K562 (cell line): ENCODE measurements around the gene MEFV. TPM values are rescaled to one million over a fixed set of nuclear protein-coding genes. Genes with fewer than 3 reads are reported as not detected.

ENCODE experiments used
- ATAC-seq: fragments of 200-7000 bp; cut with Tn5 transposase; 3 replicates; pipeline ENCODE4 v1.9.1; 2020; ENCODE audit warnings: moderate library complexity
- BruUV-seq: library from RNA; stranded (reverse); fragments of 400-500 nt; replicated peaks from 2 replicates; lab custom pipeline; 2021; lab: Mats Ljungman, UMichigan
- CTCF ChIA-PET: fragments of 300-600 bp; formaldehyde crosslinking; extraction: SDS; loops from one replicate; lab custom pipeline; 2021; ENCODE audit warnings: low intra/inter-chr PET ratio; lab: Yijun Ruan, JAX
- POLR2A ChIA-PET: fragments of 300-600, 350-650 bp; sonication (Branson Sonifier 250); formaldehyde crosslinking; extraction: SDS; loops from one replicate; lab custom pipeline; 2021; ENCODE audit warnings: antibody characterized with exemption, inconsistent platforms; lab: Yijun Ruan, JAX
- DNase-seq, 4 experiments: peaks; one replicate each; pipeline versions ENCODE4 v3.0.0 to v3.0.0-alpha.2; 2011 to 2018; ENCODE audit warnings: low spot score in 3 of 4, mixed read lengths in 3 of 4; ENCODE audit errors: extremely low read depth in 1 of 4
- FAIRE-seq: peaks from 2 replicates; lab custom pipeline; 2011; peaks lifted over from hg19 to GRCh38; lab: Jason Lieb, UNC
- H2AFZ ChIP-seq: 2 replicates; pipeline ENCODE4 v1.6.0; 2011; ENCODE audit warnings: low read depth, low read length, control low read depth, inconsistent platforms
- H3K27ac ChIP-seq: fragments of 200-600 bp; 3 replicates; pipeline ENCODE4 v1.8.0; 2011; ENCODE audit warnings: low read depth, mild to moderate bottlenecking, control low read depth, inconsistent platforms, low read length, moderate library complexity, mixed read lengths; ENCODE audit errors: extremely low read depth
- H3K27me3 ChIP-seq, 2 experiments: fragments of 300-600 bp in 1 of 2; 2 replicates in 1 of 2; 3 replicates in 1 of 2; pipeline versions ENCODE4 v1.6.0 to v1.8.0; 2011; ENCODE audit warnings: inconsistent platforms in 2 of 2, low read length in 2 of 2, mild to moderate bottlenecking in 1 of 2, mixed read lengths in 1 of 2, moderate library complexity in 1 of 2; ENCODE audit not compliant: control insufficient read depth in 2 of 2, insufficient read depth in 2 of 2
- H3K36me3 ChIP-seq: fragments of 300-600 bp; 3 replicates; pipeline ENCODE4 v1.8.0; 2011; ENCODE audit warnings: mild to moderate bottlenecking, low read length, inconsistent platforms; ENCODE audit not compliant: control insufficient read depth, insufficient read depth
- H3K4me1 ChIP-seq, 2 experiments: fragments of 200-600 bp in 1 of 2; replicated peaks in 1 of 2; 2 replicates in 1 of 2; 3 replicates in 1 of 2; pipeline versions ENCODE4 v1.5.1 to v1.8.0; 2011; ENCODE audit warnings: inconsistent platforms in 2 of 2, low read length in 2 of 2, mild to moderate bottlenecking in 1 of 2, mixed read lengths in 1 of 2, moderate library complexity in 1 of 2; ENCODE audit not compliant: control insufficient read depth in 2 of 2, insufficient read depth in 2 of 2
- H3K4me2 ChIP-seq: 2 replicates; pipeline ENCODE4 v1.6.1; 2011; ENCODE audit warnings: low read length, control low read depth, inconsistent platforms, mixed read lengths; ENCODE audit not compliant: insufficient read depth
- H3K4me3 ChIP-seq: fragments of 200-600 bp; sonication (generic), shearing (Covaris generic); 2 replicates; pipeline ENCODE4 v1.5.1; 2016; ENCODE audit warnings: control low read depth, inconsistent platforms
- H3K79me2 ChIP-seq: fragments of 200-600 bp; 3 replicates; pipeline ENCODE4 v1.8.0; 2011; ENCODE audit warnings: low read length, inconsistent platforms; ENCODE audit not compliant: control insufficient read depth, insufficient read depth
- H3K9ac ChIP-seq, 2 experiments: 2 replicates each; pipeline versions ENCODE4 v1.6.0 to v1.6.1; 2011; ENCODE audit warnings: low read depth in 2 of 2, low read length in 2 of 2, control low read depth in 1 of 2, inconsistent platforms in 1 of 2, mild to moderate bottlenecking in 1 of 2, mixed read lengths in 1 of 2; ENCODE audit not compliant: insufficient read depth in 1 of 2
- H3K9me1 ChIP-seq: one replicate; pipeline ENCODE4 v1.6.0; 2011; ENCODE audit warnings: inconsistent platforms, mild to moderate bottlenecking, low read length, moderate library complexity; ENCODE audit not compliant: control insufficient read depth, insufficient read depth
- H3K9me3 ChIP-seq: replicated peaks from 2 replicates; pipeline ENCODE4 v1.5.1; 2011; ENCODE audit warnings: low read depth, low read length, inconsistent platforms; ENCODE audit not compliant: control insufficient read depth, insufficient read depth
- H4K20me1 ChIP-seq: replicated peaks from 2 replicates; pipeline ENCODE4 v1.6.1; 2011; ENCODE audit warnings: low read length, inconsistent platforms, mixed read lengths; ENCODE audit not compliant: control insufficient read depth, insufficient read depth
- ASH1L ChIP-seq: fragments of 450-650 bp; IDR thresholded peaks from 2 replicates; pipeline ENCODE4 v1.6.1; 2018; ENCODE audit warnings: borderline replicate concordance, mild to moderate bottlenecking, low read depth; ENCODE audit not compliant: partially characterized antibody
- CREBBP ChIP-seq: IDR thresholded peaks from one replicate; pipeline ENCODE4 v1.6.1; 2012; ENCODE audit warnings: low read depth, mild to moderate bottlenecking, control low read depth, inconsistent platforms, low read length
- HNRNPLL ChIP-seq: fragments of 200-400 bp; formaldehyde crosslinking; IDR thresholded peaks from 2 replicates; pipeline ENCODE4 v1.6.1; 2017; ENCODE audit warnings: low read length, low read depth, mild to moderate bottlenecking; ENCODE audit not compliant: poor library complexity, severe bottlenecking
- NR2C2 ChIP-seq, 2 experiments: fragments of 200-800 bp in 1 of 2; sonication (Bioruptor generic) in 1 of 2; sonication (generic) in 1 of 2; formaldehyde crosslinking in 1 of 2; IDR thresholded peaks; 2 replicates each; pipeline versions ENCODE4 v1.6.1 to v1.8.0; 2016 to 2022; ENCODE audit warnings: mild to moderate bottlenecking in 1 of 2, missing compliant biosample characterization in 1 of 2, missing genetic modification characterization in 1 of 2, missing genetic modification reagents in 1 of 2
- TFAM ChIP-seq: fragments of 250-450 bp; sonication (Bioruptor Pico); conservative IDR thresholded peaks from 2 replicates; pipeline ENCODE4 v1.5.0; 2021; ENCODE audit warnings: mild to moderate bottlenecking, moderate library complexity
- ZNF124 ChIP-seq: sonication (generic); formaldehyde crosslinking; IDR thresholded peaks from 2 replicates; pipeline ENCODE4 v1.8.1; 2022; ENCODE audit warnings: missing genetic modification reagents
- ZNF717 ChIP-seq: fragments of 250-450 bp; sonication (Bioruptor Pico); IDR thresholded peaks from 2 replicates; pipeline ENCODE4 v1.5.0; 2021
- WGBS: fragments of 100-300 bp; shearing (Covaris generic); methylation state at CpG from one replicate; pipeline ENCODE4 v1.1.6; 2016; ENCODE audit warnings: low coverage, mixed read lengths; ENCODE audit not compliant: insufficient coverage; ENCODE audit errors: missing lambda C conversion rate; 5-methylcytosine and 5-hydroxymethylcytosine counted together
- in situ Hi-C: fragments of 300-500 bp; cut with MboI; formaldehyde crosslinking; loops from 4 replicates; pipeline ENCODE4 v1.15.0; 2018; ENCODE audit warnings: inconsistent platforms, mixed read lengths
- intact Hi-C: fragments of 100-400 bp; cut with micrococcal nuclease; formaldehyde crosslinking; loops from 2 replicates; pipeline ENCODE4 v1.14.2; 2022
- polyA plus RNA-seq, 8 experiments: library from polyadenylated mRNA; depleted of rRNA in 4 of 8; stranded (reverse) in 5 of 8; unstranded in 3 of 8; fragments of >200 nt; fragmentation: Nextera tagmentation in 2 of 8; fragmentation: Illumina TruSeq in 1 of 8; extraction: Ambion mirVana in 2 of 8; extraction: Trizol in 1 of 8; gene quantifications; 2 replicates each; pipeline versions ENCODE4 v1.2.1 to v1.2.3, GENCODE V29; 2011 to 2014; ENCODE audit warnings: inconsistent platforms in 1 of 8, missing spikeins in 1 of 8
- total RNA-seq, 7 experiments: library from RNA; depleted of rRNA in 6 of 7; stranded (reverse); fragments of >200 nt in 6 of 7; fragmentation: Illumina TruSeq in 2 of 7; extraction: Trizol in 2 of 7; gene quantifications; 2 replicates each; pipeline versions ENCODE4 v1.2.1 to v1.2.3, GENCODE V29; 2011 to 2021; ENCODE audit warnings: low replicate concordance in 1 of 7
- TF ChIP-seq, protein P1 (sequence below): sonication (generic); formaldehyde crosslinking; IDR thresholded peaks from 2 replicates; pipeline ENCODE4 v1.8.0; 2023; ENCODE audit warnings: mild to moderate bottlenecking, missing genetic modification reagents
- TF ChIP-seq, protein P2 (sequence below): sonication (generic); formaldehyde crosslinking; IDR thresholded peaks from 2 replicates; pipeline ENCODE4 v1.9.0; 2022; ENCODE audit warnings: mild to moderate bottlenecking, missing genetic modification reagents

The MEFV gene
- total and polyA plus RNA-seq, 9 of the 15 experiments (the other 6 are each of a cell fraction or from before 2014, with no cell fraction given) = 0.14 TPM; not detected in 8

DNA sequence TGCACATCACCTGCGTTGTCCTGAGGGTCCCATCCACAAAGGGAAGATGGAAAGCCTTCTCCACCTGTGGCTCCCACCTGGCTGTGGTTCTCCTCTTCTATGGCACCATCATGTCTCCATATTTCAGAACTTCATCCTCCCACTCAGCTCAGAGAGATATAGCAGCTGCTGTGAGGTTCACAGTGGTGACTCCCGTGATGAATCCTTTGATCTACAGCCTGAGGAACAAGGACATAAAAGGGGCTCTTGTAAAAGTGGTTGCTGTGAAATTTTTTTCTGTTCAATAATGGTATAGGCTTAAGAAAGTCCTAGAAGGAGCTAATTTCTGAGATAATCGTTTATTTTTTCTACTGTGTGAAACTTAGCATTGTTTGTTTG is 40.2 kb downstream of the MEFV start (continued):
- TF ChIP-seq CREBBP = no peak
- TF ChIP-seq, protein P1, sequence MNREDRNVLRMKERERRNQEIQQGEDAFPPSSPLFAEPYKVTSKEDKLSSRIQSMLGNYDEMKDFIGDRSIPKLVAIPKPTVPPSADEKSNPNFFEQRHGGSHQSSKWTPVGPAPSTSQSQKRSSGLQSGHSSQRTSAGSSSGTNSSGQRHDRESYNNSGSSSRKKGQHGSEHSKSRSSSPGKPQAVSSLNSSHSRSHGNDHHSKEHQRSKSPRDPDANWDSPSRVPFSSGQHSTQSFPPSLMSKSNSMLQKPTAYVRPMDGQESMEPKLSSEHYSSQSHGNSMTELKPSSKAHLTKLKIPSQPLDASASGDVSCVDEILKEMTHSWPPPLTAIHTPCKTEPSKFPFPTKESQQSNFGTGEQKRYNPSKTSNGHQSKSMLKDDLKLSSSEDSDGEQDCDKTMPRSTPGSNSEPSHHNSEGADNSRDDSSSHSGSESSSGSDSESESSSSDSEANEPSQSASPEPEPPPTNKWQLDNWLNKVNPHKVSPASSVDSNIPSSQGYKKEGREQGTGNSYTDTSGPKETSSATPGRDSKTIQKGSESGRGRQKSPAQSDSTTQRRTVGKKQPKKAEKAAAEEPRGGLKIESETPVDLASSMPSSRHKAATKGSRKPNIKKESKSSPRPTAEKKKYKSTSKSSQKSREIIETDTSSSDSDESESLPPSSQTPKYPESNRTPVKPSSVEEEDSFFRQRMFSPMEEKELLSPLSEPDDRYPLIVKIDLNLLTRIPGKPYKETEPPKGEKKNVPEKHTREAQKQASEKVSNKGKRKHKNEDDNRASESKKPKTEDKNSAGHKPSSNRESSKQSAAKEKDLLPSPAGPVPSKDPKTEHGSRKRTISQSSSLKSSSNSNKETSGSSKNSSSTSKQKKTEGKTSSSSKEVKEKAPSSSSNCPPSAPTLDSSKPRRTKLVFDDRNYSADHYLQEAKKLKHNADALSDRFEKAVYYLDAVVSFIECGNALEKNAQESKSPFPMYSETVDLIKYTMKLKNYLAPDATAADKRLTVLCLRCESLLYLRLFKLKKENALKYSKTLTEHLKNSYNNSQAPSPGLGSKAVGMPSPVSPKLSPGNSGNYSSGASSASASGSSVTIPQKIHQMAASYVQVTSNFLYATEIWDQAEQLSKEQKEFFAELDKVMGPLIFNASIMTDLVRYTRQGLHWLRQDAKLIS (CRISPR knock-in tag) = no peak
- no peak for TF ChIP-seq HNRNPLL

DNA sequence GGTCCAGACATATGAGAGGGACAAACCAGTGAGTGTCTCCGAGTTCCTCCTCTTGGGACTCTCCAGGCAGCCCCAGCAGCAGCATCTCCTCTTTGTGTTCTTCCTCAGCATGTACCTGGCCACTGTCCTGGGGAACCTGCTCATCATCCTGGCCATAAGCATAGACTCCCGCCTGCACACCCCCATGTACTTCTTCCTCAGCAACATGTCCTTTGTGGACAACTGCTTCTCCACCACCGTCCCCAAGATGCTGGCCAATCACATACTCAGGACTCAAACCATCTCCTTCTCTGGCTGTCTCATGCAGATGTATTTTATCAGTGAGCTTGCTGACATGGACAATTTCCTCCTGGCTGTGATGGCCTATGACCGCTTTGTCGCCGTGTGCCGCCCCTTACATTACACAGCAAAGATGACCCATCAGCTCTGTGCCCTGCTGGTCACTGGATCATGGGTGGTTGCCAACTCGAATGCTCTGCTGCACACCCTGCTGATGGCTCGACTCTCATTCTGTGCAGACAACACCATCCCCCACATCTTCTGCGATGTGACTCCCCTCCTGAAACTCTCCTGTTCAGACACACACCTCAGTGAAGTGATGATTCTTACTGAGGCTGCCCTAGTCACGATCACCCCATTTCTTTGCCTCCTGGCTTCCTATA is 40.7 kb downstream of the MEFV start:
- Histone ChIP-seq H4K20me1 (no peaks in the 10 kb centered on the region), H3K79me2 (no peaks in the 10 kb centered on the region), H3K4me2 (no peak overlapping the region), H3K9me3 (0 out of 2 replicates have a peak, but pooled peaks cover 2% of the 10 kb centered on the region), H3K9ac (no peak overlapping the region), H3K36me3 (no peaks in the 10 kb centered on the region), H3K9me1 (no peaks in the 10 kb centered on the region), H2AFZ (no peak overlapping the region), H3K27ac (no peak overlapping the region), H3K27me3 (peaks cover 14 to 33% of the 10 kb centered on the region in 2 experiments), H3K4me1 (no peaks in the 10 kb centered on the region; a peak in 1 of 5 replicates), H3K4me3 (no peak overlapping the region)
- POLR2A ChIA-PET = no interaction called here
- no peak for DNase-seq
- WGBS = 2% methylated on average over 11 of the region's 11 CpGs
- in situ Hi-C loops = no loop called here
- no peak for FAIRE-seq
- TF ChIP-seq ZNF124 (CRISPR knock-in tag) = no peak
- TF ChIP-seq NR2C2 (CRISPR knock-in tag; IDR thresholded peaks at IDR 0.05) = no peak
- TF ChIP-seq NR2C2 (tag; IDR thresholded peaks at IDR 0.05) = no peak
- TF ChIP-seq ASH1L = no peak
- TF ChIP-seq TFAM (CRISPR knock-in tag) = no peak
- no peak for TF ChIP-seq ZNF717
- TF ChIP-seq, protein P2, sequence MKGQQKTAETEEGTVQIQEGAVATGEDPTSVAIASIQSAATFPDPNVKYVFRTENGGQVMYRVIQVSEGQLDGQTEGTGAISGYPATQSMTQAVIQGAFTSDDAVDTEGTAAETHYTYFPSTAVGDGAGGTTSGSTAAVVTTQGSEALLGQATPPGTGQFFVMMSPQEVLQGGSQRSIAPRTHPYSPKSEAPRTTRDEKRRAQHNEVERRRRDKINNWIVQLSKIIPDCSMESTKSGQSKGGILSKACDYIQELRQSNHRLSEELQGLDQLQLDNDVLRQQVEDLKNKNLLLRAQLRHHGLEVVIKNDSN = no peak
- no peak for ATAC-seq
- intact Hi-C loops = no loop called here
- BruUV-seq = no TSS peak
- CTCF ChIA-PET = no interaction called here
